Measurements from ENCODE around the gene GRID2. TPM values are rescaled to one million over a fixed set of nuclear protein-coding genes. Genes with fewer than 3 reads are reported as not detected.

GRID2 gene
- polyA plus RNA-seq, 1 donor (not counting 4 experiments of a cell fraction or from before 2014, with no cell fraction given), result not detected

DNA sequence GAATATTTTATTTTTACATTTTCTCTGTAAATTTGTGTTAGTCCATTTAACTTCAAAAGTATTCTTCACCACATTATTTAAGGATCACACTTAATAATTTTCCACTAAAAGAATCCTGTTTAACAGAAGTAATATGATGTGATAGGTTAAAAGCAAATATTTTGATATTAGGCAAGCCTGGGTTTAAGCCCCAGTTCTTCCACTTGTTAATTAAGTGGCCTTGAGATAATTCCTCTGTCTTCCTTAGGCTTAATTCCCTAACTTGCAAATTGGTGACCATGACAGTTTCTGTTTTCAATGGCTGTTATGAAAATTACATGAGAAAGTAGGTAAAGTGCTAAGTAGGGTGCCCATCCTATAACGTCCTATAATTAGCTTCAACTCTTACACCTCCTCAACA lies 1394.9 kb downstream of the GRID2 start:
- no peaks in the 10 kb centered on the region for H3K36me3 ChIP-seq (ENCODE audit: control insufficient read depth in 2 of 2, extremely low read depth in 1 of 2, insufficient read depth in 2 of 2, low read length in 2 of 2)
- DNase-seq (ENCODE audit: low read depth, low spot score), result no peak
- H3K79me2 ChIP-seq (ENCODE audit: control insufficient read depth, insufficient read depth, low read length), result no peaks in the 10 kb centered on the region
- H3K27me3 ChIP-seq (ENCODE audit: control insufficient read depth, extremely low read depth, insufficient read depth, low read length), result no peaks in the 10 kb centered on the region
- dilution Hi-C loops (cut with MboI; ENCODE audit: extremely low pct_ligation_motif_present, low sequenced_read_pairs), result no loop called here
- H3K9me3 ChIP-seq (ENCODE audit: control insufficient read depth, low read depth, low read length), result no peaks in the 10 kb centered on the region
- no peak overlapping the region for H3K4me3 ChIP-seq (ENCODE audit: control insufficient read depth in 2 of 3, extremely low read depth in 1 of 3, insufficient read depth in 2 of 3, low read depth in 1 of 3, low read length in 3 of 3)
- no peak overlapping the region for H3K9ac ChIP-seq (ENCODE audit: control insufficient read depth, extremely low read depth, insufficient read depth, low read length)
- H3K27ac ChIP-seq (ENCODE audit: control insufficient read depth, insufficient read depth, low read length), result no peak overlapping the region
- no peak for TF ChIP-seq EZH2 (IDR thresholded peaks at IDR 0.05; ENCODE audit: low read length)
- TF ChIP-seq, protein P1, sequence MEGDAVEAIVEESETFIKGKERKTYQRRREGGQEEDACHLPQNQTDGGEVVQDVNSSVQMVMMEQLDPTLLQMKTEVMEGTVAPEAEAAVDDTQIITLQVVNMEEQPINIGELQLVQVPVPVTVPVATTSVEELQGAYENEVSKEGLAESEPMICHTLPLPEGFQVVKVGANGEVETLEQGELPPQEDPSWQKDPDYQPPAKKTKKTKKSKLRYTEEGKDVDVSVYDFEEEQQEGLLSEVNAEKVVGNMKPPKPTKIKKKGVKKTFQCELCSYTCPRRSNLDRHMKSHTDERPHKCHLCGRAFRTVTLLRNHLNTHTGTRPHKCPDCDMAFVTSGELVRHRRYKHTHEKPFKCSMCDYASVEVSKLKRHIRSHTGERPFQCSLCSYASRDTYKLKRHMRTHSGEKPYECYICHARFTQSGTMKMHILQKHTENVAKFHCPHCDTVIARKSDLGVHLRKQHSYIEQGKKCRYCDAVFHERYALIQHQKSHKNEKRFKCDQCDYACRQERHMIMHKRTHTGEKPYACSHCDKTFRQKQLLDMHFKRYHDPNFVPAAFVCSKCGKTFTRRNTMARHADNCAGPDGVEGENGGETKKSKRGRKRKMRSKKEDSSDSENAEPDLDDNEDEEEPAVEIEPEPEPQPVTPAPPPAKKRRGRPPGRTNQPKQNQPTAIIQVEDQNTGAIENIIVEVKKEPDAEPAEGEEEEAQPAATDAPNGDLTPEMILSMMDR (optimal IDR thresholded peaks at IDR 0.05 in 1 of 3, IDR thresholded peaks at IDR 0.05 in 1 of 3, conservative IDR thresholded peaks at IDR 0.05 in 1 of 3; ENCODE audit: extremely low read depth in 1 of 3, insufficient read depth in 2 of 3, low read length in 3 of 3), result no peak
- FAIRE-seq, result no peak
- H2AFZ ChIP-seq (ENCODE audit: control insufficient read depth, low read length), result no peak overlapping the region
- no peak overlapping the region for H3K4me2 ChIP-seq (ENCODE audit: control insufficient read depth, extremely low read depth, insufficient read depth, low read depth, low read length)
- no peaks in the 10 kb centered on the region for H4K20me1 ChIP-seq (ENCODE audit: control insufficient read depth, extremely low read depth, insufficient read depth, low read length)
- no peaks in the 10 kb centered on the region for H3K9me1 ChIP-seq (ENCODE audit: control insufficient read depth, extremely low read depth, insufficient read depth, low read length)
- no peaks in the 10 kb centered on the region for H3K4me1 ChIP-seq (ENCODE audit: control insufficient read depth, extremely low read depth, insufficient read depth, low read length)

DNA sequence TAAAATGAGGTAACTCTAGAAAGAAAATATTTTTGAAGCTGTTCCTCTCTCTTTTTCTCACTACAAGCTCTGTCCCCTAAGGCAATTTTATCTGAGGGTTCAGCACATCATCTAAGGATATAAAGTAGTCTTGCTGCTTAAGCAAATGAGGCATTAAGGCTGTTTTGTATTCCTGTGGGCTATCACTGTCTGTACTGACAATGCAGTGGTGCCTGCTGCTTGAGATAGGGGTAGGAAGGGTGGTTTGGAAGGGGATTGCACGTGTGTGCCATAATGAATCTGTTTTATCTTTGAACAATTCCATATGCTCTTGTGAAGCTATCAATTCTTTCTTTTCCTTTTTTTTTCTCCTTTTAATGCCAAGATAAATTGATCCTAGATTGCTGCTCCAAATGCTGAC lies 1396.8 kb downstream of the GRID2 start:
- no peak overlapping the region for H3K27ac ChIP-seq (ENCODE audit: control insufficient read depth, insufficient read depth, low read length)
- H2AFZ ChIP-seq (ENCODE audit: control insufficient read depth, low read length), result no peak overlapping the region
- H3K27me3 ChIP-seq (ENCODE audit: control insufficient read depth, extremely low read depth, insufficient read depth, low read length), result no peaks in the 10 kb centered on the region
- H3K4me2 ChIP-seq (ENCODE audit: control insufficient read depth, extremely low read depth, insufficient read depth, low read depth, low read length), result no peak overlapping the region
- H3K4me3 ChIP-seq (ENCODE audit: control insufficient read depth in 2 of 3, extremely low read depth in 1 of 3, insufficient read depth in 2 of 3, low read depth in 1 of 3, low read length in 3 of 3), result no peak overlapping the region
- H3K9me1 ChIP-seq (ENCODE audit: control insufficient read depth, extremely low read depth, insufficient read depth, low read length), result no peaks in the 10 kb centered on the region
- H3K9ac ChIP-seq (ENCODE audit: control insufficient read depth, extremely low read depth, insufficient read depth, low read length), result no peak overlapping the region
- no peaks in the 10 kb centered on the region for H4K20me1 ChIP-seq (ENCODE audit: control insufficient read depth, extremely low read depth, insufficient read depth, low read length)
- TF ChIP-seq EZH2 (IDR thresholded peaks at IDR 0.05; ENCODE audit: low read length), result no peak
- TF ChIP-seq, protein P1 (optimal IDR thresholded peaks at IDR 0.05 in 1 of 3, IDR thresholded peaks at IDR 0.05 in 1 of 3, conservative IDR thresholded peaks at IDR 0.05 in 1 of 3; ENCODE audit: extremely low read depth in 1 of 3, insufficient read depth in 2 of 3, low read length in 3 of 3), result no peak
- no peaks in the 10 kb centered on the region for H3K79me2 ChIP-seq (ENCODE audit: control insufficient read depth, insufficient read depth, low read length)
- no peaks in the 10 kb centered on the region for H3K9me3 ChIP-seq (ENCODE audit: control insufficient read depth, low read depth, low read length)
- no peaks in the 10 kb centered on the region for H3K36me3 ChIP-seq (ENCODE audit: control insufficient read depth in 2 of 2, extremely low read depth in 1 of 2, insufficient read depth in 2 of 2, low read length in 2 of 2)
- dilution Hi-C loops (cut with MboI; ENCODE audit: extremely low pct_ligation_motif_present, low sequenced_read_pairs), result no loop called here
- H3K4me1 ChIP-seq (ENCODE audit: control insufficient read depth, extremely low read depth, insufficient read depth, low read length), result no peaks in the 10 kb centered on the region
- DNase-seq (ENCODE audit: low read depth, low spot score) (no peak), FAIRE-seq (no peak)
